ENCODE results near the gene DNAH6. TPM values are rescaled to one million over a fixed set of nuclear protein-coding genes. Genes with fewer than 3 reads are reported as not detected.

DNAH6 gene
- total and polyA plus RNA-seq, 9 of the 15 experiments (the other 6 are each of a cell fraction or from before 2014, with no cell fraction given) = 0.01 to 0.04 (median 0.01) TPM; not detected in 5

GRCh38 chr2:84534225-84534624 is 17.9 kb downstream of the DNAH6 start:
- ChIA-PET POLR2A (no interaction called here), CTCF (ENCODE audit: low intra/inter-chr PET ratio) (no interaction called here)
- Histone ChIP-seq H3K27ac (ENCODE audit: extremely low read depth, low read depth, low read length) (no peak overlapping the region), H3K36me3 (ENCODE audit: control insufficient read depth, insufficient read depth, low read length) (no peaks in the 10 kb centered on the region), H3K9me1 (ENCODE audit: control insufficient read depth, insufficient read depth, low read length) (no peaks in the 10 kb centered on the region), H4K20me1 (replicated peaks; ENCODE audit: control insufficient read depth, insufficient read depth, low read length) (no peaks in the 10 kb centered on the region), H3K9ac (ENCODE audit: insufficient read depth in 1 of 2, low read depth in 2 of 2, low read length in 2 of 2) (no peak overlapping the region), H3K4me1 (replicated peaks in 1 of 2; ENCODE audit: control insufficient read depth in 2 of 2, insufficient read depth in 2 of 2, low read length in 2 of 2) (no peaks in the 10 kb centered on the region), H3K4me3 (no peak overlapping the region), H3K79me2 (ENCODE audit: control insufficient read depth, insufficient read depth, low read length) (no peaks in the 10 kb centered on the region), H3K4me2 (ENCODE audit: insufficient read depth, low read length) (no peak overlapping the region), H3K9me3 (replicated peaks; ENCODE audit: control insufficient read depth, insufficient read depth, low read depth, low read length) (no peaks in the 10 kb centered on the region), H2AFZ (ENCODE audit: low read depth, low read length) (no peak overlapping the region), H3K27me3 (ENCODE audit: control insufficient read depth in 2 of 2, insufficient read depth in 2 of 2, low read length in 2 of 2) (no peaks in the 10 kb centered on the region)
- in situ Hi-C loops (cut with MboI) = no loop called here
- no TSS peak for BruUV-seq (replicated peaks)
- no peak for DNase-seq (ENCODE audit: extremely low read depth in 1 of 4, low spot score in 3 of 4)
- 0% methylated on average over 3 of the region's 3 CpGs for WGBS (ENCODE audit: insufficient coverage, low coverage, missing lambda C conversion rate)
- no peak for ATAC-seq
- intact Hi-C loops (cut with micrococcal nuclease) = no loop called here
- no peak for FAIRE-seq
- TF ChIP-seq RBM25 (IDR thresholded peaks at IDR 0.05; ENCODE audit: low read depth, low read length, severe bottlenecking) (no peak), TAF15 (IDR thresholded peaks at IDR 0.05; ENCODE audit: low read depth, low read length) (no peak), HMG20B (CRISPR knock-in tag; IDR thresholded peaks at IDR 0.05) (no peak), ZNF639 (CRISPR knock-in tag; conservative IDR thresholded peaks at IDR 0.05 in 1 of 2, IDR thresholded peaks at IDR 0.05 in 1 of 2) (no peak), SIN3A (IDR thresholded peaks at IDR 0.05; ENCODE audit: borderline replicate concordance in 2 of 2, control insufficient read depth in 1 of 2, low read depth in 2 of 2, low read length in 2 of 2) (no peak), POLR2AphosphoS2 (IDR thresholded peaks at IDR 0.05; ENCODE audit: low read length) (no peak), CCNT2 (IDR thresholded peaks at IDR 0.05; ENCODE audit: borderline replicate concordance, extremely low read depth, insufficient read length, low read depth, low read length) (no peak), NCOA1 (IDR thresholded peaks at IDR 0.05; ENCODE audit: low read depth) (no peak), DLX4 (CRISPR knock-in tag; IDR thresholded peaks at IDR 0.05) (no peak), PHF8 (IDR thresholded peaks at IDR 0.05; ENCODE audit: borderline replicate concordance, low read length) (no peak), ZNF644 (tag; IDR thresholded peaks at IDR 0.05; ENCODE audit: low read depth) (no peak)
